Neural cell (in vitro differentiated cells): ENCODE results near the gene ICA1. TPM values are rescaled to one million over a fixed set of nuclear protein-coding genes. Genes with fewer than 3 reads are reported as not detected.

Experiments
- H2AFZ ChIP-seq: fragments of 200-600, 300-800 bp; sonication (generic), shearing (Covaris generic); 2 replicates; pipeline ENCODE4 v1.6.0; 2014; ENCODE audit warnings: low read depth, mild to moderate bottlenecking, antibody characterized with exemption, low read length, moderate library complexity
- H3F3A ChIP-seq: fragments of 200-600 bp; shearing (Covaris generic); 2 replicates; pipeline ENCODE4 v1.6.1; 2016; ENCODE audit warnings: mild to moderate bottlenecking, moderate library complexity, mixed read lengths, antibody characterized with exemption, low read length; ENCODE audit not compliant: insufficient read depth, poor library complexity, severe bottlenecking
- H3K27ac ChIP-seq: fragments of 200-600, 300-800 bp; sonication (generic), shearing (Covaris generic); 2 replicates; pipeline ENCODE4 v1.5.1; 2014; ENCODE audit warnings: mild to moderate bottlenecking, low read length, moderate library complexity
- H3K27me3 ChIP-seq: fragments of 300-800, 200-600 bp; sonication (generic), shearing (Covaris generic); 2 replicates; pipeline ENCODE4 v1.6.0; 2014; ENCODE audit warnings: mild to moderate bottlenecking, low read depth, low read length, moderate library complexity; ENCODE audit not compliant: insufficient read depth
- H3K36me3 ChIP-seq: fragments of 300-800, 200-600 bp; sonication (generic), shearing (Covaris generic); 2 replicates; pipeline ENCODE4 v1.5.1; 2014; ENCODE audit warnings: mild to moderate bottlenecking, antibody characterized with exemption, low read length, moderate library complexity; ENCODE audit not compliant: insufficient read depth
- H3K4me2 ChIP-seq: fragments of 300-800, 200-600 bp; sonication (generic), shearing (Covaris generic); 2 replicates; pipeline ENCODE4 v1.6.0; 2014; ENCODE audit warnings: mild to moderate bottlenecking, low read length
- H3K4me3 ChIP-seq: fragments of 300-800, 200-600 bp; sonication (generic), shearing (Covaris generic); 2 replicates; pipeline ENCODE4 v1.5.1; 2014; ENCODE audit warnings: mild to moderate bottlenecking, low read length, moderate library complexity
- H3K79me2 ChIP-seq: fragments of 200-600 bp; shearing (Covaris generic); replicated peaks from 2 replicates; pipeline ENCODE4 v1.6.0; 2014; ENCODE audit warnings: mild to moderate bottlenecking, low read length, moderate library complexity; ENCODE audit not compliant: insufficient read depth
- H3K9ac ChIP-seq: fragments of 300-800, 200-600 bp; sonication (generic), shearing (Covaris generic); 2 replicates; pipeline ENCODE4 v1.6.1; 2016; ENCODE audit warnings: mild to moderate bottlenecking, low read length, mixed read lengths
- H3K9me2 ChIP-seq: fragments of 200-600 bp; shearing (Covaris generic); 2 replicates; pipeline ENCODE4 v1.6.1; 2016; ENCODE audit warnings: mild to moderate bottlenecking, low read length, mixed read lengths; ENCODE audit not compliant: insufficient read depth
- H3K9me3 ChIP-seq: fragments of 200-600, 300-800 bp; sonication (generic), shearing (Covaris generic); 2 replicates; pipeline ENCODE4 v1.6.1; 2016; ENCODE audit warnings: mild to moderate bottlenecking, mixed run types, low read length, moderate library complexity, mixed read lengths
- H4K20me1 ChIP-seq: fragments of 200-600 bp; shearing (Covaris generic); 2 replicates; pipeline ENCODE4 v1.6.1; 2016; ENCODE audit warnings: mild to moderate bottlenecking, mixed run types; ENCODE audit not compliant: insufficient read depth
- CTCF ChIP-seq: fragments of 450-650 bp; IDR thresholded peaks from 2 replicates; pipeline ENCODE4 v1.5.1; 2014; ENCODE audit warnings: antibody characterized with exemption, mild to moderate bottlenecking, moderate library complexity; ENCODE audit not compliant: poor library complexity, severe bottlenecking
- EP300 ChIP-seq: fragments of 450-650 bp; conservative IDR thresholded peaks from 2 replicates; pipeline ENCODE4 v1.6.1; 2014; ENCODE audit warnings: antibody characterized with exemption, mild to moderate bottlenecking, moderate library complexity; ENCODE audit not compliant: poor library complexity, severe bottlenecking
- EZH2 ChIP-seq: fragments of 200-600, 300-800 bp; shearing (Covaris generic), sonication (generic); IDR thresholded peaks from 2 replicates; pipeline ENCODE4 v1.6.1; 2014; ENCODE audit warnings: antibody characterized with exemption, low read length, borderline replicate concordance, mild to moderate bottlenecking; ENCODE audit not compliant: insufficient read depth, poor library complexity, severe bottlenecking
- MXI1 ChIP-seq: fragments of 450-650 bp; conservative IDR thresholded peaks from 2 replicates; pipeline ENCODE4 v1.6.1; 2014; ENCODE audit warnings: antibody characterized with exemption, mild to moderate bottlenecking; ENCODE audit not compliant: poor library complexity, severe bottlenecking
- POLR2AphosphoS5 ChIP-seq: IDR thresholded peaks from 2 replicates; pipeline ENCODE4 v1.6.1; 2012
- RAD21 ChIP-seq: fragments of 450-650 bp; conservative IDR thresholded peaks from 2 replicates; pipeline ENCODE4 v1.6.1; 2014; ENCODE audit warnings: antibody characterized with exemption, mild to moderate bottlenecking, moderate library complexity
- REST ChIP-seq: IDR thresholded peaks from 2 replicates; pipeline ENCODE4 v1.6.1; 2012; ENCODE audit warnings: borderline replicate concordance
- SMC3 ChIP-seq: fragments of 450-650 bp; conservative IDR thresholded peaks from 2 replicates; pipeline ENCODE4 v1.6.1; 2014; ENCODE audit warnings: antibody characterized with exemption, mild to moderate bottlenecking, moderate library complexity; ENCODE audit not compliant: poor library complexity
- TAF1 ChIP-seq: IDR thresholded peaks from 2 replicates; pipeline ENCODE4 v1.6.1; 2012; ENCODE audit warnings: low read depth
- polyA plus RNA-seq: library from polyadenylated mRNA; depleted of rRNA; stranded (reverse); fragments of >200 nt; gene quantifications from 2 replicates; pipeline ENCODE4 v1.2.3, GENCODE V29; 2014

Gene ICA1
- polyA plus RNA-seq, 1 donor from 2014 or later, result 18.6 TPM

- TF ChIP-seq POLR2AphosphoS5 (no peak), MXI1 (no peak), EZH2 (no peak), CTCF (no peak), TAF1 (no peak), SMC3 (no peak), EP300 (no peak), REST (no peak), RAD21 (no peak)
- H3K9me3 ChIP-seq, result no peaks in the 10 kb centered on the region
- no peaks in the 10 kb centered on the region for H3F3A ChIP-seq
- H3K4me3 ChIP-seq, result no peak overlapping the region
- H4K20me1 ChIP-seq, result no peaks in the 10 kb centered on the region
- no peak overlapping the region for H3K4me2 ChIP-seq
- H3K9ac ChIP-seq, result no peak overlapping the region
- H3K36me3 ChIP-seq, result no peaks in the 10 kb centered on the region
- no peak overlapping the region for H3K27ac ChIP-seq
- H3K27me3 ChIP-seq, result no peaks in the 10 kb centered on the region
- H3K9me2 ChIP-seq, result no peaks in the 10 kb centered on the region
- H2AFZ ChIP-seq, result no peak overlapping the region
- H3K79me2 ChIP-seq, result no peaks in the 10 kb centered on the region
Observed at GRCh38 chr7:8200316-8200715, 61.7 kb downstream of the ICA1 start.

- Histone ChIP-seq H3K9me2 (no peaks in the 10 kb centered on the region), H3K36me3 (no peaks in the 10 kb centered on the region), H3K4me2 (no peak overlapping the region), H3K27me3 (no peaks in the 10 kb centered on the region), H3K9me3 (no peaks in the 10 kb centered on the region), H3K4me3 (no peak overlapping the region), H4K20me1 (no peaks in the 10 kb centered on the region), H3F3A (no peaks in the 10 kb centered on the region), H3K27ac (no peak overlapping the region), H2AFZ (no peak overlapping the region), H3K79me2 (no peaks in the 10 kb centered on the region), H3K9ac (no peak overlapping the region)
- TF ChIP-seq MXI1, result no peak
- TF ChIP-seq SMC3, result no peak
- TF ChIP-seq RAD21, result no peak
- no peak for TF ChIP-seq EZH2
- no peak for TF ChIP-seq REST
- no peak for TF ChIP-seq POLR2AphosphoS5
- TF ChIP-seq TAF1, result no peak
- TF ChIP-seq EP300, result no peak
- TF ChIP-seq CTCF, result no peak
Observed at GRCh38 chr7:8197994-8198698, 63.8 kb downstream of the ICA1 start.
